Anterior cingulate cortex (tissue), 58 donors: ENCODE measurements around the gene HS6ST2.
"Not testable (repeated sequence)": the region's sequence is repeated elsewhere in the genome, so short reads cannot be mapped to it uniquely, and the experiment has no call there.

Experiments used
- DNase-seq, 58 donors: peaks; one replicate each; lab custom pipeline; 2025; lab: John Stamatoyannopoulos, UW

The HS6ST2 gene

DNA sequence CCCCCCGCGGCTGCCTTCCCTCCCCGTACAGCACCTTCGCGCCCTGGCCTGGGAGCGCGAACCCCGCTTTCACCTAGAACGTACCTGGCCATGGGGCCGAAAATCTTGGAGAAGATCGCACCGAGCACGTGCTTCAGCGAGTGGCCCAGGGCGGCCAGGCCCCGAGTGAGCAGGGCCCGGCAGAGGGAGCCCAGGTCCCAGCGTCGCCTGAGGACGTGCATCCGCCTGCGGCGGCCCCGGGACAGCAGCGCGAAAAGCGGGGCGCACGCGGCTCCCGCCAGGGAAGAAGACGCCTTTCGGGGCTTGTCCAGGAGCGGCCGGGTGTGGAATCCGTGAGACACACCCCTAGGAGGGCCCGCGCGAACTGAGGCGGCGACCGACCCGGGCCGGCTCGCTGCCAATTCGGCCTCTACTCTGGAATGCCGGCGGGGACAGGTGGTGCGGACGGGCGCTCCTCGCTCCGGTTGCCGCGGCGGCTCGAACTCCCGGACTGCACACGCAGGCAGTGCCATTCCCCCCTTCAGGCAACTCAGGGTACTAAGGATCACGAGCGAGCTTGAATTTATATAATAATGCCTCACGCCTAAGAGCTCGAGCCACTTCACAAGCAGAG is at the start of gene HS6ST2:
Gene HS6ST2 (minus strand): TSS at position 539 of the 613 bp plus-strand sequence.
- no peak for DNase-seq

- no peak for DNase-seq
Observed at GRCh38 chrX:133007458-133007857, 49.0 kb upstream of the HS6ST2 start.

- DNase-seq = no peak
Observed at GRCh38 chrX:133005616-133006015, 47.2 kb upstream of the HS6ST2 start.

GRCh38 chrX:133005042-133005441 is 46.6 kb upstream of the HS6ST2 start:
- DNase-seq = no peak

DNA sequence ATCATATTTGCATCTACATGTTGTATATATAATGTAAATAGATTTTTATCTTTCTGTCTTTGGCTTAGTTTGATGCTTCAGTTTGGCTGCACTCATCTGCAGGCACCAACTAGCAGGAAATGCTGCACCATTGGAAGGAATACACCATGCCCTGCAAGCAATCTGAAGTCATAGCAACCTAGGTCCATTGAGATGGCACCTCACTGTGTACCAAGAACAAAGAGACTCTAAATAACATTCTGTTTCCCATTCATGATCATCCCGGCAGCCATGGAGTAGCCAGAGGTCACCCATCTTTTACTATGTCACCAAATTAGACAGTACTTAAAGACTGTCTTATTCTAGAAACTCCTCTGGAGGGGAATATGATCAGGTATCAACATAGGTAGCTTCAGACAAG is 40.8 kb upstream of the HS6ST2 start:
- DNase-seq = no peak

DNA sequence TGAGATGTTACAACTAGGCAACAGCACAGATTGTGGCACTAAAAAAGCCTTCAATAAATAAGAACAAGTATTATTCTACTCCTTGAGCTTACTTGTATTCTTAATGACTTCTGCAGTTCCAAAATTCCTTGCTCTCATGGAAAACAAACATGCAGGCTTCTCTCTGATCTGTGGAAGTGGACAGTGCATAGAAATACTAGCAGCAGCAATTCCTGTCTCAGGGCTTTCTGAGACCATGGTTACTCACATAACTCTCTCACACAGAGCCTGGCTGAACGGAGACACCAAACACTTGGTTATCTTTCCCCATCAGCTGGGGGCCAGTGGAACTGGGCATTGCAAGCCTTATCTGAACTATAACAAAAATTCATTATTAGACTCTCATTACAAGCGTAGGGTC is 32.4 kb upstream of the HS6ST2 start:
- no peak for DNase-seq

GRCh38 chrX:132986556-132986955 is 28.1 kb upstream of the HS6ST2 start:
- DNase-seq = no peak

GRCh38 chrX:132984058-132984650 is 25.7 kb upstream of the HS6ST2 start:
- DNase-seq = no peak

DNA sequence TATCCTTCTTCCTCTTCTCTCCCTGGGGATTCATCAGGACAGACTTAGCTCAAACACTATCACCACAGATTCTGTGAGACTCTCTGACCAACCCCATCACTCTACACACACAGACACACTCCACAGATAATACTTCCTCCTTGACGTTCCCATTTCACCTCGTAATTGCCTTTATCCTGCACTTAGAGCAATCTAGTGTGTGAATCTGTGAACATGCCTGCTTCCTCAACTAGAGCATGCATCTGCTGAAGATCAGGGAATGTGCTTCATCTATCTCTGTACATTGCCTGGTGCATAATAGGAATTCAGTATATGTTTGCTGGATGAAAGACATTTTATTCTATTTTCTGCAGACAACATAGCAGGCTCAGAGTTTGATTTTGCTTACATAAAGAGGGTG is 25.1 kb upstream of the HS6ST2 start:
- no peak for DNase-seq

DNA sequence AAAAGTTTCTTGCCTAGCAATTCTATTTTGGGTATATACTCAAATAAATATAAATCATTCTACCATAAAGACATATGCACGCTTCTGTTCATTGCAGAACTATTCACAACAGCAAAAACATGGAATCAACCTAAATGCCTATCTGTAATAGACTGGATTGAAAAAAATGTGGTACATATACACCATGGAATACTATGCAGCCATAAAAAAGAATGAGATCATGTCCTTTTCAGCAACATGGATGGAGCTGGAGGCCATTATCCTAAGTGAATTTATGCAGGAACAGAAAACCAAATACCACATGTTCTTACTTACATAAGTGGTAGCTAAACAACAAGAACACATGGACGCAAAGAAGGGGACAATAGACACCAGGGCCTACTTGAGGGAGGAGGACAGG is 21.6 kb upstream of the HS6ST2 start:
- not testable (repeated sequence) for DNase-seq

DNA sequence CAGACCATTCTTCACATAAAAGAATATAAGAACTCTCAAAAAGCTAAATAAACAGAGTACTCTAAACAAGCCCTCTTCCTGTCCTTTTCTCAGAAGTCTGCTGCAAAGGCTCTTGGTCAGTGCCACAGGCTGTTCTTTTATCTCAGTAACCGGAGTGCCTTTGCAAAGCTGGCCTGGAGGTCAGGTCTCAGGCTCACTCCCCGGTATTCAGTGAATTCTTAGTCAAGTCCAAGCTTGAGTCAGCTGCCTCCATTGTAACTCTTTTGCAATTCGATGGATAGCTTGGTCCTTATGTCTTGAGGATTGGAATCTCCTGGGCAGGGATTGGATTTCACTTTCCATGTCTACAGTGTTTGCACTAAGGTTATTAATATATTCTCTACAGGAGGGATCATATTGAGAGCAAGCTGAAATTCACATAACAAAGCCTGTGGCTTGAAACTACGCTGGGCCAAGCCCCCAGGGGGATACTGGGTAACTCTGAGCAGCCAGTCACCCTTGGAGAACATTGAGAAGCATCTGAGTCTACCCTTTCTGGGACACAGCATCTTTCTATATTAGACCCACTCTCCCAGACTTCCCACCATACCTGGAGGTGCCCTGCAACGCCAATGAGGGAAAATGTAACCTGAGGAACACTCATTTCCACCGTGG is 10.0 kb upstream of the HS6ST2 start:
- DNase-seq = no peak

- DNase-seq = no peak
Observed at GRCh38 chrX:132967049-132967448, 8.6 kb upstream of the HS6ST2 start.

- DNase-seq = no peak
Observed at GRCh38 chrX:132965461-132965860, 7.0 kb upstream of the HS6ST2 start.

DNA sequence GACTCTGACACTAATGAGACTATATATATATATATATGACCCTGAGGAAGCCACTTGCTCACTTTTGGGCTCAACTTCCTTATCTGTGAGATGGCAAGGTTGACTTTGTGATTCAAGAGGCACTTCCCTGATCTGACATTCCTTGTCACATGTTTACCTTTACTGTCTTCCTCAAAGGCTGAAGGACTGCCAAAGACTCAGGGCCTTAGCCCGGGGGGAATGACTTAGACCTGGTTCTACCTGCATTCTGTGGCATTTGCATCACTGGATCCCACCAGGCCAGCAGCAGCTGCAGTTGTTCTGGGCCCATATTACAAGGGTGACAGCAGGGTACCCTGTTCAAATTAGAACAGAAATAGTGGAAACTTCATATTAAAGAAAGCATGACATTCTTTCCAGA is 3.1 kb upstream of the HS6ST2 start:
- no peak for DNase-seq

GRCh38 chrX:132957211-132958090 is 978 bp downstream of the HS6ST2 start:
- DNase-seq = peak in 11 of 58 donors; percentile 1 to 37 (median 9)

- DNase-seq = peak in 2 of 58 donors; percentile 5 to 11
Observed at GRCh38 chrX:132956421-132957210, 1.8 kb downstream of the HS6ST2 start.

DNA sequence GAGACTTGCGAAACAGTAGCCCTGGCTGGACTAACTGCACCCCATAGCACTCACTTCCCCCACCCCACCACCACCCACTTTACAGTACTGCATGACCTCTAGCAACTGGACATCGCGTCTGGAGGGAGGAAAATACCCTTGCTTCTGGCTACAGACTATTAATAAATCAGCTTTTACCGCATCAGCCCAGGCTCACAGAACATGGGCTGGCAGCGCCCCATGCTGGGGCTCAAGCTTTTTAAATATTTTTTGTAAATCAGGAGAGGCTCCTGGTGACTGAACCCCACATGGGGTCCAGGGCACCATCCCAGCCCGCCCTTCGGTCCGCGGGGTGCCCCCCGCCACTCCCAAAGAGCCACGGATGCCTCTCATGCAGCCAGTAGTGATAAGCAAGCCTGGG is 2.7 kb downstream of the HS6ST2 start:
- DNase-seq = peak in 6 of 58 donors; percentile 0 to 13 (median 1)

DNA sequence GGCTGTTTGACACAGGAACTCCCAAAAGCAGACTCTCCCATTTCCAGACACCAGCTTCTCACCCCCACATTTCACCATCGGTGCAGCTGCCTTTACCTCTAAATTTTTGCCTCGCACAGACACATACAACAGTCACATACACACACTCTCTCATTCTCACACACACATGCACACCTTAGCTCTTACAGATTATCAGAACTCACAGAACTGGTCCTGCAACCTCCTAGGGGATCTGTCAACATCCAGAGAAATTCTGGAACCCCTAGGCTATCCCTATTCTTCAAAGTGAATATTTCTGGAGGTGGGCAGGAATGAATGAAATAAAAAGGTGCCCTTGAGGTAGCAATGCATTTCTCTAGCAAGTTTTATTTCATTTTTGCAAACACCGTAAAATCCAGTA is 4.1 kb downstream of the HS6ST2 start:
- DNase-seq = no peak

- peak in 8 of 58 donors; percentile 0 to 15 (median 3) for DNase-seq
Observed at GRCh38 chrX:132953354-132953753, 5.1 kb downstream of the HS6ST2 start.

GRCh38 chrX:132948648-132949260 is 9.7 kb downstream of the HS6ST2 start:
- no peak for DNase-seq
